Measurements from ENCODE around the gene GLMN.

- TF ChIP-seq POLR2A (IDR thresholded peaks at IDR 0.05) (no peak), CTCF (IDR thresholded peaks at IDR 0.05) (no peak)
These were observed 36.3 kb downstream of the GLMN start for GRCh38 chr1:92262516-92262915.
